Stimulated activated effector memory CD8-positive, alpha-beta T cell treated with anti-CD3 and anti-CD28 coated beads, Interleukin-12 subunit alpha, Interleukin-12 subunit beta, amount 100 ng/mL, for 72 hours (primary cell): ENCODE results near the gene CCDC170.

ENCODE experiments used
- ATAC-seq: fragments of 150-1000 bp; cut with Tn5 transposase; 2 replicates; pipeline ENCODE4 v1.10.0; 2021
- DNase-seq, 2 donors: peaks; one replicate each; pipeline ENCODE4 v3.0.0; 2021 to 2022; ENCODE audit warnings: low spot score in 2 of 2
- H3K27ac Mint-ChIP-seq: one replicate; pipeline ENCODE4 v1.8.0; 2022; ENCODE audit warnings: mild to moderate bottlenecking, mixed read lengths
- H3K36me3 Mint-ChIP-seq: one replicate; pipeline ENCODE4 v1.8.0; 2022; ENCODE audit warnings: mild to moderate bottlenecking, mixed read lengths
- H3K4me1 Mint-ChIP-seq: one replicate; pipeline ENCODE4 v1.8.0; 2022; ENCODE audit warnings: mixed read lengths
- H3K4me3 Mint-ChIP-seq: one replicate; pipeline ENCODE4 v1.8.0; 2022; ENCODE audit warnings: mild to moderate bottlenecking, mixed read lengths
- H3K9me3 Mint-ChIP-seq: one replicate; pipeline ENCODE4 v1.8.0; 2022; ENCODE audit warnings: mixed read lengths

Gene CCDC170

GRCh38 chr6:151634336-151634720 lies 140.5 kb downstream of the CCDC170 start:
- Mint-ChIP-seq H3K36me3 (no peaks in the 10 kb centered on the region), H3K4me1 (no peaks in the 10 kb centered on the region), H3K27ac (no peak overlapping the region), H3K4me3 (no peak overlapping the region), H3K9me3 (no peaks in the 10 kb centered on the region)
- ATAC-seq = peak; percentile 95
- no peak for DNase-seq

GRCh38 chr6:151635741-151636140 lies 141.9 kb downstream of the CCDC170 start:
- H3K27ac Mint-ChIP-seq = no peak overlapping the region
- no peaks in the 10 kb centered on the region for H3K36me3 Mint-ChIP-seq
- H3K4me1 Mint-ChIP-seq = no peaks in the 10 kb centered on the region
- no peak for ATAC-seq
- peaks cover 5% of the 10 kb centered on the region for H3K9me3 Mint-ChIP-seq
- no peak overlapping the region for H3K4me3 Mint-ChIP-seq
- DNase-seq = no peak

GRCh38 chr6:151637814-151638213 lies 144.0 kb downstream of the CCDC170 start:
- Mint-ChIP-seq H3K4me3 (no peak overlapping the region), H3K9me3 (peaks cover 6% of the 10 kb centered on the region), H3K27ac (no peak overlapping the region), H3K4me1 (no peaks in the 10 kb centered on the region), H3K36me3 (no peaks in the 10 kb centered on the region)
- ATAC-seq (no peak), DNase-seq (no peak)

GRCh38 chr6:151639750-151640149 lies 145.9 kb downstream of the CCDC170 start:
- Mint-ChIP-seq H3K27ac (no peak overlapping the region), H3K4me3 (no peak overlapping the region), H3K9me3 (peaks cover 6% of the 10 kb centered on the region), H3K36me3 (no peaks in the 10 kb centered on the region), H3K4me1 (no peaks in the 10 kb centered on the region)
- ATAC-seq (no peak), DNase-seq (no peak)

- no peak for ATAC-seq
- no peaks in the 10 kb centered on the region for H3K4me1 Mint-ChIP-seq
- no peaks in the 10 kb centered on the region for H3K36me3 Mint-ChIP-seq
- peaks cover 6% of the 10 kb centered on the region for H3K9me3 Mint-ChIP-seq
- H3K4me3 Mint-ChIP-seq = no peak overlapping the region
- no peak for DNase-seq
- no peak overlapping the region for H3K27ac Mint-ChIP-seq
Measured at GRCh38 chr6:151641028-151641427, 147.2 kb downstream of the CCDC170 start.

GRCh38 chr6:151647976-151648639 lies 154.3 kb downstream of the CCDC170 start:
- H3K36me3 Mint-ChIP-seq = no peaks in the 10 kb centered on the region
- no peaks in the 10 kb centered on the region for H3K9me3 Mint-ChIP-seq
- no peak overlapping the region for H3K4me3 Mint-ChIP-seq
- DNase-seq = no peak
- H3K4me1 Mint-ChIP-seq = no peaks in the 10 kb centered on the region
- ATAC-seq = no peak
- H3K27ac Mint-ChIP-seq = no peak overlapping the region

- Mint-ChIP-seq H3K9me3 (peaks cover 5% of the 10 kb centered on the region), H3K4me1 (no peaks in the 10 kb centered on the region)
Measured at GRCh38 chr6:151649835-151650234, 156.0 kb downstream of the CCDC170 start.

GRCh38 chr6:151651639-151652038 lies 157.8 kb downstream of the CCDC170 start:
- peaks cover 9% of the 10 kb centered on the region for H3K9me3 Mint-ChIP-seq
- ATAC-seq (no peak), DNase-seq (no peak)
- no peaks in the 10 kb centered on the region for H3K4me1 Mint-ChIP-seq
- H3K27ac Mint-ChIP-seq = no peak overlapping the region
- H3K4me3 Mint-ChIP-seq = no peak overlapping the region
- no peaks in the 10 kb centered on the region for H3K36me3 Mint-ChIP-seq

More at GRCh38 chr6:151649835-151650234, 156.0 kb downstream of the CCDC170 start:
- H3K27ac Mint-ChIP-seq = no peak overlapping the region
- no peaks in the 10 kb centered on the region for H3K36me3 Mint-ChIP-seq
- DNase-seq (no peak), ATAC-seq (no peak)
- H3K4me3 Mint-ChIP-seq = no peak overlapping the region

GRCh38 chr6:151652325-151652724 lies 158.5 kb downstream of the CCDC170 start:
- Mint-ChIP-seq H3K27ac (no peak overlapping the region), H3K36me3 (no peaks in the 10 kb centered on the region), H3K4me3 (no peak overlapping the region), H3K9me3 (peaks cover 9% of the 10 kb centered on the region), H3K4me1 (no peaks in the 10 kb centered on the region)
- DNase-seq (no peak), ATAC-seq (no peak)

- ATAC-seq = no peak
- Mint-ChIP-seq H3K36me3 (no peaks in the 10 kb centered on the region), H3K9me3 (peaks cover 9% of the 10 kb centered on the region)
Measured at GRCh38 chr6:151655099-151655498, 161.3 kb downstream of the CCDC170 start.

GRCh38 chr6:151656392-151656791 lies 162.6 kb downstream of the CCDC170 start:
- no peak overlapping the region for H3K4me3 Mint-ChIP-seq
- H3K4me1 Mint-ChIP-seq = no peaks in the 10 kb centered on the region
- ATAC-seq (no peak), DNase-seq (no peak)
- no peaks in the 10 kb centered on the region for H3K36me3 Mint-ChIP-seq
- no peak overlapping the region for H3K27ac Mint-ChIP-seq
- peaks cover 9% of the 10 kb centered on the region for H3K9me3 Mint-ChIP-seq

More at GRCh38 chr6:151655099-151655498, 161.3 kb downstream of the CCDC170 start:
- H3K4me3 Mint-ChIP-seq = no peak overlapping the region
- DNase-seq = no peak
- no peaks in the 10 kb centered on the region for H3K4me1 Mint-ChIP-seq
- no peak overlapping the region for H3K27ac Mint-ChIP-seq

- no peak for ATAC-seq
- DNase-seq = no peak
- Mint-ChIP-seq H3K4me3 (no peak overlapping the region), H3K27ac (no peak overlapping the region), H3K9me3 (peaks cover 9% of the 10 kb centered on the region), H3K4me1 (no peaks in the 10 kb centered on the region), H3K36me3 (no peaks in the 10 kb centered on the region)
Measured at GRCh38 chr6:151658091-151658490, 164.3 kb downstream of the CCDC170 start.

GRCh38 chr6:151659212-151659611 lies 165.4 kb downstream of the CCDC170 start:
- H3K36me3 Mint-ChIP-seq = no peaks in the 10 kb centered on the region
- peaks cover 9% of the 10 kb centered on the region for H3K9me3 Mint-ChIP-seq
- ATAC-seq = no peak
- no peaks in the 10 kb centered on the region for H3K4me1 Mint-ChIP-seq
- no peak overlapping the region for H3K27ac Mint-ChIP-seq
- H3K4me3 Mint-ChIP-seq = no peak overlapping the region
- no peak for DNase-seq

- Mint-ChIP-seq H3K36me3 (no peaks in the 10 kb centered on the region), H3K4me3 (no peak overlapping the region), H3K27ac (no peak overlapping the region), H3K4me1 (no peaks in the 10 kb centered on the region), H3K9me3 (no peaks in the 10 kb centered on the region)
- ATAC-seq (no peak), DNase-seq (no peak)
Measured at GRCh38 chr6:151661509-151661908, 167.7 kb downstream of the CCDC170 start.

GRCh38 chr6:151661928-151662327 lies 168.1 kb downstream of the CCDC170 start:
- H3K27ac Mint-ChIP-seq = no peak overlapping the region
- H3K36me3 Mint-ChIP-seq = no peaks in the 10 kb centered on the region
- no peak for ATAC-seq
- H3K4me3 Mint-ChIP-seq = no peak overlapping the region
- H3K9me3 Mint-ChIP-seq = no peaks in the 10 kb centered on the region
- no peak for DNase-seq
- no peaks in the 10 kb centered on the region for H3K4me1 Mint-ChIP-seq

- Mint-ChIP-seq H3K36me3 (no peaks in the 10 kb centered on the region), H3K4me3 (no peak overlapping the region), H3K9me3 (no peaks in the 10 kb centered on the region), H3K27ac (no peak overlapping the region), H3K4me1 (no peaks in the 10 kb centered on the region)
- ATAC-seq = no peak
- DNase-seq = no peak
Measured at GRCh38 chr6:151663559-151663958, 169.7 kb downstream of the CCDC170 start.

- Mint-ChIP-seq H3K27ac (no peak overlapping the region), H3K9me3 (no peaks in the 10 kb centered on the region)
Measured at GRCh38 chr6:151664390-151664789, 170.6 kb downstream of the CCDC170 start.

More at GRCh38 chr6:151664390-151664789, 170.6 kb downstream of the CCDC170 start:
- ATAC-seq (no peak), DNase-seq (no peak)
- H3K4me3 Mint-ChIP-seq = no peak overlapping the region
- H3K4me1 Mint-ChIP-seq = no peaks in the 10 kb centered on the region
- no peaks in the 10 kb centered on the region for H3K36me3 Mint-ChIP-seq
